A673 (cell line): ENCODE measurements around the gene MTOR. TPM values are rescaled to one million over a fixed set of nuclear protein-coding genes. Genes with fewer than 3 reads are reported as not detected.

Source experiments
- BruUV-seq: library from RNA; stranded (reverse); fragments of 400-500 nt; replicated peaks from 2 replicates; lab custom pipeline; 2021; lab: Mats Ljungman, UMichigan
- CTCF ChIA-PET: fragments of 300-600 bp; sonication (Branson Sonifier 250); formaldehyde crosslinking; loops from one replicate; lab custom pipeline; 2022; ENCODE audit warnings: antibody characterized with exemption; lab: Charles Lee
- POLR2A ChIA-PET: fragments of 300-600 bp; sonication (Branson Sonifier 250); formaldehyde crosslinking; loops from one replicate; lab custom pipeline; 2022; ENCODE audit warnings: antibody characterized with exemption; ENCODE audit not compliant: low non-redundant PET; lab: Charles Lee
- DNase-seq: peaks from one replicate; pipeline ENCODE4 v3.0.0-alpha.2; 2015; ENCODE audit warnings: low spot score
- H3K27ac ChIP-seq: fragments of 200-600 bp; sonication (generic); 2 replicates; pipeline ENCODE4 v1.5.1; 2016; ENCODE audit warnings: mixed run types, low read depth, mild to moderate bottlenecking, mixed read lengths, antibody characterized with exemption, low read length; ENCODE audit not compliant: poor library complexity, severe bottlenecking
- H3K27me3 ChIP-seq: fragments of 200-600 bp; sonication (generic); replicated peaks from 2 replicates; pipeline ENCODE4 v1.6.1; 2017; ENCODE audit warnings: mixed run types, low read depth, mild to moderate bottlenecking, mixed read lengths, antibody characterized with exemption, low read length; ENCODE audit not compliant: insufficient read depth, poor library complexity
- H3K36me3 ChIP-seq: fragments of 200-600 bp; sonication (generic); 2 replicates; pipeline ENCODE4 v1.6.1; 2016; ENCODE audit warnings: mixed run types, mild to moderate bottlenecking, mixed read lengths, antibody characterized with exemption, low read length; ENCODE audit not compliant: insufficient read depth, poor library complexity, severe bottlenecking
- H3K4me1 ChIP-seq: fragments of 200-600 bp; sonication (generic); 2 replicates; pipeline ENCODE4 v1.6.1; 2017; ENCODE audit warnings: mixed run types, mild to moderate bottlenecking, mixed read lengths, antibody characterized with exemption, low read length; ENCODE audit not compliant: insufficient read depth, poor library complexity, severe bottlenecking
- H3K4me3 ChIP-seq: fragments of 200-600 bp; sonication (generic); 2 replicates; pipeline ENCODE4 v1.5.1; 2016; ENCODE audit warnings: low read depth, mixed run types, mild to moderate bottlenecking, mixed read lengths, low read length; ENCODE audit not compliant: poor library complexity, severe bottlenecking
- H3K9me3 ChIP-seq: fragments of 200-600 bp; sonication (generic); 2 replicates; pipeline ENCODE4 v1.6.1; 2016; ENCODE audit warnings: mixed run types, low read depth, mild to moderate bottlenecking, mixed read lengths, antibody characterized with exemption, low read length; ENCODE audit not compliant: poor library complexity, severe bottlenecking
- EZH2 ChIP-seq: fragments of 200-600 bp; sonication (generic); IDR thresholded peaks from 2 replicates; pipeline ENCODE4 v1.6.1; 2017; ENCODE audit warnings: borderline replicate concordance, low read depth, mild to moderate bottlenecking, mixed read lengths, antibody characterized with exemption, low read length; ENCODE audit not compliant: poor library complexity, severe bottlenecking
- intact Hi-C: fragments of 100-400 bp; cut with micrococcal nuclease; formaldehyde crosslinking; loops from one replicate; pipeline ENCODE4 v1.10.0; 2022; ENCODE audit not compliant: unreplicated experiment
- total RNA-seq: library from RNA; stranded (reverse); gene quantifications from 2 replicates; pipeline ENCODE4 v1.2.3, GENCODE V29; 2021
- TF ChIP-seq, protein P1 (sequence below): fragments of 300-800, 200-600 bp; sonication (generic); conservative IDR thresholded peaks from 2 replicates; pipeline ENCODE4 v1.5.1; 2017; ENCODE audit warnings: low read depth, mild to moderate bottlenecking, antibody characterized with exemption, low read length, moderate library complexity, mixed read lengths

The MTOR gene
- total RNA-seq, 1 experiment from 2014 or later = 63.7 TPM

DNA sequence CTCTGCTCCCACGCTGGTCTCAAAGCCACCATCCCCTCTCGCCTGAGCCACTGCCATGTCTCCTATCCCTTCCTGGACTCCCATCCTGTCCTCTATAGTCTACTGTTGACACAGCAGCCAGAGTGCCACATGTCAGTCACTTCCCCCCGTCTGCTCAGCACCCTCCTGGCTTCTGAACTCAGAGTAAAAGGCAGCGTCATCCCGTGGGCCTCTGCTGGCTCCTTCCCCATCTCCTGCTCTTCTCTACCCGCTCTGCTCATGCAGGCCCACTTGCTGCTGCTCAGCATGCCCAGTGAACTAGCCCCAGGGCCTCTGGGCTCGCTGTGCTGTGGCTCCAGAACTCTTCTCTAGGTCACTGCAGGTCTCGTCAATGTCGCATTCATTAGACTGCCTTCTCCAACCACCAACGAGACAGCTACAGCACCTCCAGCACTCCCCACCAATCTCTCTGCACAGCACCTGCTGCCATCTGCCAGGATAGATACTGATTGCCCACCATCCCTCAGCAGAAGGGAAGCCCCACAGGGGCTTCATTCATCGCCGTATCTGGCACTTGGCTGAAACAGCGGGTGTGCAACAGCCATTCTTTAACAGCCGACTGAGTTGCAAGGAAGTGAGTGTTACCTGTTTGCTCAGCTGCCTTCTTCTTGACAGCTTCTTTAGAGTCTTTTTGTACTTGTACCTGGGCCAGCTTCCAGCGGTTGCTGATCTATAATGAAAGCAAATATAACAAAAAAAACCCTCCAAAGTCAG is 190.7 kb downstream of the MTOR start:
- intact Hi-C loops = no loop called here
- no peaks in the 10 kb centered on the region for H3K4me1 ChIP-seq
- ChIA-PET CTCF (no interaction called here), POLR2A (no interaction called here)
- H3K9me3 ChIP-seq = no peaks in the 10 kb centered on the region
- no peak for TF ChIP-seq EZH2
- TF ChIP-seq, protein P1, sequence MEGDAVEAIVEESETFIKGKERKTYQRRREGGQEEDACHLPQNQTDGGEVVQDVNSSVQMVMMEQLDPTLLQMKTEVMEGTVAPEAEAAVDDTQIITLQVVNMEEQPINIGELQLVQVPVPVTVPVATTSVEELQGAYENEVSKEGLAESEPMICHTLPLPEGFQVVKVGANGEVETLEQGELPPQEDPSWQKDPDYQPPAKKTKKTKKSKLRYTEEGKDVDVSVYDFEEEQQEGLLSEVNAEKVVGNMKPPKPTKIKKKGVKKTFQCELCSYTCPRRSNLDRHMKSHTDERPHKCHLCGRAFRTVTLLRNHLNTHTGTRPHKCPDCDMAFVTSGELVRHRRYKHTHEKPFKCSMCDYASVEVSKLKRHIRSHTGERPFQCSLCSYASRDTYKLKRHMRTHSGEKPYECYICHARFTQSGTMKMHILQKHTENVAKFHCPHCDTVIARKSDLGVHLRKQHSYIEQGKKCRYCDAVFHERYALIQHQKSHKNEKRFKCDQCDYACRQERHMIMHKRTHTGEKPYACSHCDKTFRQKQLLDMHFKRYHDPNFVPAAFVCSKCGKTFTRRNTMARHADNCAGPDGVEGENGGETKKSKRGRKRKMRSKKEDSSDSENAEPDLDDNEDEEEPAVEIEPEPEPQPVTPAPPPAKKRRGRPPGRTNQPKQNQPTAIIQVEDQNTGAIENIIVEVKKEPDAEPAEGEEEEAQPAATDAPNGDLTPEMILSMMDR = no peak
- H3K27ac ChIP-seq = no peak overlapping the region
- no peaks in the 10 kb centered on the region for H3K27me3 ChIP-seq
- BruUV-seq = no TSS peak
- peaks cover 86% of the 10 kb centered on the region for H3K36me3 ChIP-seq
- no peak overlapping the region for H3K4me3 ChIP-seq
- no peak for DNase-seq

DNA sequence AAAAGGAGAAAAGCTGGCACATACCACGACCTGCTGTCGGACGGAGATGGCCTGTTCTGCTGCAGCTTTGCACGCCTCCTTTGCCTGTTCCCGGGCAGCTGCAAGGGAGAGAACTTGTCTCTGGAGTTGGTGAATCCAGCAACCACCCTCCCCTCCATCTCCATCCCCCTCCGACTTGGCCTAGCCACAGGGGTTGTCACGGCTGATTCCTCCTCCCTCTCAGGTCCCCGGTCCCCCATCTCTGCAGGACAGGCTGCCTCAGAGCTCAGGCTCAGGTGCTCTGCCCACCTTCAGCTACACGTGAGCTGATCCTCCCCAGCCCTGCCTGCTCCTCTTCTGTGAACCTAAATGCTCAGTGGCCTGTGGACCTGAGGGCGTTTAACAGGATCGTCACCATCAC is 191.5 kb downstream of the MTOR start:
- H3K4me3 ChIP-seq = no peak overlapping the region
- no peaks in the 10 kb centered on the region for H3K27me3 ChIP-seq
- H3K4me1 ChIP-seq = no peaks in the 10 kb centered on the region
- BruUV-seq = no TSS peak
- no peak for TF ChIP-seq EZH2
- TF ChIP-seq, protein P1 = no peak
- H3K9me3 ChIP-seq = no peaks in the 10 kb centered on the region
- DNase-seq = no peak
- ChIA-PET POLR2A (no interaction called here), CTCF (no interaction called here)
- intact Hi-C loops = no loop called here
- peaks cover 85% of the 10 kb centered on the region for H3K36me3 ChIP-seq
- H3K27ac ChIP-seq = no peak overlapping the region

DNA sequence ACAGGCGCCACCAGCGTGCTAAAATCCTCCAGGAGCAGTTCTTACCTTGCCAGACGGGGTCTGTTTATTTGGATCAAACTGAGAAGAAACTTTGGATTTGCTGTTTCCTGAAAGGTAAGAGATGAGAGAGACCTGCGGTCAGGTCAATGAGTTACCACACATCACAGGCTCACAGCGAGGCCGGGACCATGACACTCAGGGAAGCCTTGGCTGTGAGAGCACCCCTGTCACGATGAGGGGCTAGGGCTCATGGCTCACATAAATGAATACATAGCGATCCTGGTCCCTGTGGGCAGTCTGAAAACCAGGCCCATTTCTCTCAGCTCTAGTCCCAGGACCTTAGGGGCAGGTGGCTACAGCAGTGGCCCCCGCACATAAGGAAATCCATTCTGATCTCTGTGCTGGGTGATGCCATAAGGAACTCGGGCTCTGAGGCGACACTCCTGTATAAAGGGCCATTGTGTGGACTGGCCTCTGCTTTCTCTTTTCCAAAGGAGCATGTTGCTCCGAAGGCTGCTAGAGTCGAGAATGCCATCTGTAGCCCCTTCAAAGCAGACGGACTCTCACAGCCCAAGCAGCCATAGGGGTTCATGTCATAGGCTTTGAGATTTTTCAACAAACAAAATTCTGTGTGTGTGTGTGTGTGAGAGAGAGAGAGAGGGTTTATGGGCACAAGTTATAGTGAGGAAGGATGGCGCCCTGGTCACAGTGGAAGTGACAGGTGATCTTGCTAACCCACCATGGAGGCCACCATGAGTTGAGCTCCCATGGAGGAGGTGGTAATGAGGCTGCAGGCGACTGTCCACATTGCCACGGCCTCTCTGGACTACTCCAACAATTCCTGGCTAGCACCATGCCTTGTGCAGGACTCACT is 193.5 kb downstream of the MTOR start:
- ChIA-PET CTCF (interaction anchor here (0.6 kb wide), 1 partner anchor 14 kb away, joined by 10 read pairs; no protein-coding TSS in a partner anchor), POLR2A (no interaction called here)
- Histone ChIP-seq H3K27ac (no peak overlapping the region), H3K9me3 (no peaks in the 10 kb centered on the region), H3K27me3 (no peaks in the 10 kb centered on the region), H3K36me3 (peaks cover 78% of the 10 kb centered on the region), H3K4me1 (no peaks in the 10 kb centered on the region), H3K4me3 (no peak overlapping the region)
- intact Hi-C loops = no loop called here
- no peak for DNase-seq
- TF ChIP-seq EZH2 = no peak
- TF ChIP-seq, protein P1 = no peak
- BruUV-seq = no TSS peak
